ENCODE data around the gene UBFD1. TPM values are rescaled to one million over a fixed set of nuclear protein-coding genes. Genes with fewer than 3 reads are reported as not detected.

The UBFD1 gene
- total and polyA plus RNA-seq, 2 of the 8 experiments (the other 6 are each of a cell fraction or from before 2014, with no cell fraction given): 66.3 to 106 TPM

DNA sequence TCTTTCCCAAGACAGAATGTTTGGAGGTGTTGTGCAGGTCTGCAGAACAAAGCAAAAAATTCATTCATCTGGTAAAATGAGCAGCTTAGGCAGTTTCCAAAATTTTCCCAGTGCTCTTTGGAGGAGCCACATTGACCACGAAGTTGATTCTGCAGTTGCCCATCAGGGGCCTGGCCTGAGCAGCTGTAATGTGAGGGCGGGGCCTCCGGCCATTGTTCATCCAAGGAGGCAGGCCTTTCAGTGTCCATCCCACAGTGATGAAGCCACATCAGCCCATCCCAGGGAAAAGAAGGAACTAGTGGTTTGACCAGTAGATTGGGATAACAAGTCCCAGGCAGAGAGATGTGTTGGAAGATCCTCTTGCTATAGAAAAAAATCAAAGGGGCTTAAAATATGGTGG, 10.1 kb downstream of the UBFD1 start (continued):
- TF ChIP-seq, protein P1, sequence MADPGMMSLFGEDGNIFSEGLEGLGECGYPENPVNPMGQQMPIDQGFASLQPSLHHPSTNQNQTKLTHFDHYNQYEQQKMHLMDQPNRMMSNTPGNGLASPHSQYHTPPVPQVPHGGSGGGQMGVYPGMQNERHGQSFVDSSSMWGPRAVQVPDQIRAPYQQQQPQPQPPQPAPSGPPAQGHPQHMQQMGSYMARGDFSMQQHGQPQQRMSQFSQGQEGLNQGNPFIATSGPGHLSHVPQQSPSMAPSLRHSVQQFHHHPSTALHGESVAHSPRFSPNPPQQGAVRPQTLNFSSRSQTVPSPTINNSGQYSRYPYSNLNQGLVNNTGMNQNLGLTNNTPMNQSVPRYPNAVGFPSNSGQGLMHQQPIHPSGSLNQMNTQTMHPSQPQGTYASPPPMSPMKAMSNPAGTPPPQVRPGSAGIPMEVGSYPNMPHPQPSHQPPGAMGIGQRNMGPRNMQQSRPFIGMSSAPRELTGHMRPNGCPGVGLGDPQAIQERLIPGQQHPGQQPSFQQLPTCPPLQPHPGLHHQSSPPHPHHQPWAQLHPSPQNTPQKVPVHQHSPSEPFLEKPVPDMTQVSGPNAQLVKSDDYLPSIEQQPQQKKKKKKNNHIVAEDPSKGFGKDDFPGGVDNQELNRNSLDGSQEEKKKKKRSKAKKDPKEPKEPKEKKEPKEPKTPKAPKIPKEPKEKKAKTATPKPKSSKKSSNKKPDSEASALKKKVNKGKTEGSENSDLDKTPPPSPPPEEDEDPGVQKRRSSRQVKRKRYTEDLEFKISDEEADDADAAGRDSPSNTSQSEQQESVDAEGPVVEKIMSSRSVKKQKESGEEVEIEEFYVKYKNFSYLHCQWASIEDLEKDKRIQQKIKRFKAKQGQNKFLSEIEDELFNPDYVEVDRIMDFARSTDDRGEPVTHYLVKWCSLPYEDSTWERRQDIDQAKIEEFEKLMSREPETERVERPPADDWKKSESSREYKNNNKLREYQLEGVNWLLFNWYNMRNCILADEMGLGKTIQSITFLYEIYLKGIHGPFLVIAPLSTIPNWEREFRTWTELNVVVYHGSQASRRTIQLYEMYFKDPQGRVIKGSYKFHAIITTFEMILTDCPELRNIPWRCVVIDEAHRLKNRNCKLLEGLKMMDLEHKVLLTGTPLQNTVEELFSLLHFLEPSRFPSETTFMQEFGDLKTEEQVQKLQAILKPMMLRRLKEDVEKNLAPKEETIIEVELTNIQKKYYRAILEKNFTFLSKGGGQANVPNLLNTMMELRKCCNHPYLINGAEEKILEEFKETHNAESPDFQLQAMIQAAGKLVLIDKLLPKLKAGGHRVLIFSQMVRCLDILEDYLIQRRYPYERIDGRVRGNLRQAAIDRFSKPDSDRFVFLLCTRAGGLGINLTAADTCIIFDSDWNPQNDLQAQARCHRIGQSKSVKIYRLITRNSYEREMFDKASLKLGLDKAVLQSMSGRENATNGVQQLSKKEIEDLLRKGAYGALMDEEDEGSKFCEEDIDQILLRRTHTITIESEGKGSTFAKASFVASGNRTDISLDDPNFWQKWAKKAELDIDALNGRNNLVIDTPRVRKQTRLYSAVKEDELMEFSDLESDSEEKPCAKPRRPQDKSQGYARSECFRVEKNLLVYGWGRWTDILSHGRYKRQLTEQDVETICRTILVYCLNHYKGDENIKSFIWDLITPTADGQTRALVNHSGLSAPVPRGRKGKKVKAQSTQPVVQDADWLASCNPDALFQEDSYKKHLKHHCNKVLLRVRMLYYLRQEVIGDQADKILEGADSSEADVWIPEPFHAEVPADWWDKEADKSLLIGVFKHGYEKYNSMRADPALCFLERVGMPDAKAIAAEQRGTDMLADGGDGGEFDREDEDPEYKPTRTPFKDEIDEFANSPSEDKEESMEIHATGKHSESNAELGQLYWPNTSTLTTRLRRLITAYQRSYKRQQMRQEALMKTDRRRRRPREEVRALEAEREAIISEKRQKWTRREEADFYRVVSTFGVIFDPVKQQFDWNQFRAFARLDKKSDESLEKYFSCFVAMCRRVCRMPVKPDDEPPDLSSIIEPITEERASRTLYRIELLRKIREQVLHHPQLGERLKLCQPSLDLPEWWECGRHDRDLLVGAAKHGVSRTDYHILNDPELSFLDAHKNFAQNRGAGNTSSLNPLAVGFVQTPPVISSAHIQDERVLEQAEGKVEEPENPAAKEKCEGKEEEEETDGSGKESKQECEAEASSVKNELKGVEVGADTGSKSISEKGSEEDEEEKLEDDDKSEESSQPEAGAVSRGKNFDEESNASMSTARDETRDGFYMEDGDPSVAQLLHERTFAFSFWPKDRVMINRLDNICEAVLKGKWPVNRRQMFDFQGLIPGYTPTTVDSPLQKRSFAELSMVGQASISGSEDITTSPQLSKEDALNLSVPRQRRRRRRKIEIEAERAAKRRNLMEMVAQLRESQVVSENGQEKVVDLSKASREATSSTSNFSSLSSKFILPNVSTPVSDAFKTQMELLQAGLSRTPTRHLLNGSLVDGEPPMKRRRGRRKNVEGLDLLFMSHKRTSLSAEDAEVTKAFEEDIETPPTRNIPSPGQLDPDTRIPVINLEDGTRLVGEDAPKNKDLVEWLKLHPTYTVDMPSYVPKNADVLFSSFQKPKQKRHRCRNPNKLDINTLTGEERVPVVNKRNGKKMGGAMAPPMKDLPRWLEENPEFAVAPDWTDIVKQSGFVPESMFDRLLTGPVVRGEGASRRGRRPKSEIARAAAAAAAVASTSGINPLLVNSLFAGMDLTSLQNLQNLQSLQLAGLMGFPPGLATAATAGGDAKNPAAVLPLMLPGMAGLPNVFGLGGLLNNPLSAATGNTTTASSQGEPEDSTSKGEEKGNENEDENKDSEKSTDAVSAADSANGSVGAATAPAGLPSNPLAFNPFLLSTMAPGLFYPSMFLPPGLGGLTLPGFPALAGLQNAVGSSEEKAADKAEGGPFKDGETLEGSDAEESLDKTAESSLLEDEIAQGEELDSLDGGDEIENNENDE (IDR thresholded peaks at IDR 0.05; ENCODE audit: insufficient replicate concordance, low read length): no peak
- no peak for TF ChIP-seq RXRA (IDR thresholded peaks at IDR 0.05; ENCODE audit: insufficient read depth, low read depth, low read length)
- no peak for TF ChIP-seq BRCA1 (IDR thresholded peaks at IDR 0.05; ENCODE audit: low read depth, low read length)
- TF ChIP-seq SP1 (IDR thresholded peaks at IDR 0.05; ENCODE audit: low read depth, low read length): no peak
- TF ChIP-seq CTBP2 (IDR thresholded peaks at IDR 0.05; ENCODE audit: borderline replicate concordance, insufficient read depth, insufficient read length, low read length): no peak
- no peak for TF ChIP-seq BCL11A (IDR thresholded peaks at IDR 0.05; ENCODE audit: low read depth in 2 of 2, low read length in 2 of 2)

All from H1 (cell line).